HG03342 (cell line): Measurements from ENCODE around the gene SNED1.

Experiments used
- ATAC-seq: cut with Tn5 transposase; IDR thresholded peaks from one replicate; pipeline ENCODE4 v1.9.1; 2021; ENCODE audit warnings: mild to moderate bottlenecking, moderate library complexity; ENCODE audit not compliant: unreplicated experiment

The SNED1 gene

DNA sequence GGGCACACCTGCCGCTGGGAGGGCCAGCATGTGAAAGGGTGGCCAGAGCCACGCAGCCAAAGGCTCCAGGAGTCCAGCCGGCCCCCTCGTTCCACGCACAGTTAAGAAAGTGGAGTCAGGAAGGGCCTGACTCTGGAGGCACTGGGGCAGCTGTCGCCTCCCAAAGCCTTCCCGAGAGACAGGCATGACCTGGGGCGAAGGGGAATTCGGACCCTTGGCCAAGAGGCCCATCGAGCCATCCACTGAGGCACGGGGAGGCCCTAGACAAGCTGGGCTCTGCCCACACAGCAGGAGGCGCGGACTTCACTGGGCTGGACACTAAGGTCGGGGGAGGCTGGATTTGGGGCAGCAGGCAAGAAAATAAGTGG, 38.5 kb upstream of the SNED1 start:
- no peak for ATAC-seq

DNA sequence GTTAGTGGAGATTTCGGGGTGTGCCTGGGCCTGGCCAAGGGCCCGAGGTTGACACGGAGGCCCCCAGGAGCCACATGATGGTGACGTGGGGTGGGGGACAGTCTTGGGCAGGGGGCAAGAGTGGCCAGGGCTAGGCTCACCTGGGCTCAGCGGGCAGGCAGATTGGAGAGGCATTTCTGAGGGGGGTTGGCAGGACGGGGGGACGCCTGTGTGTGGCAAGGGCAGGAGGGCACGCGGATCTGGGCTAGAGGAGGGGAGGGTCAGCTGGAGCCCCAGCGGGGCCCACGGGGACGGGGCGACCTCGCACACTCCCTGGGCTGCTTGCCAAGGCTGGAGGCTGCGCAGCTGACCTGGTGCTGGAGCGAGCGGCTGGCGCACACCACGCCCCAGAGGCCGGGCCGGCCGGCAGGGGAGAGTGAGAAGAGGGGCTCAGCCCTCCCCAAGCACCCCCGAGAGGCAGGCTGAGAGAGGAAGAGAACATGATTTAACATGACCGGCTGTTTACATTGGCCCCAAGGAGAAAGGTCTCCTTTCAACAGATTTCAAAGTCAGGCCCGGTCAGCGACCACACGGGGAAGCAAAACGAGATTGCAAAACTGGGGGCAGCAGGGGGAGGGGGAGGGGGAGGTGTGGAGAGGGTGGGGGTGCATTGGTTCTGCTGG, 38.0 kb upstream of the SNED1 start:
- ATAC-seq: no peak

DNA sequence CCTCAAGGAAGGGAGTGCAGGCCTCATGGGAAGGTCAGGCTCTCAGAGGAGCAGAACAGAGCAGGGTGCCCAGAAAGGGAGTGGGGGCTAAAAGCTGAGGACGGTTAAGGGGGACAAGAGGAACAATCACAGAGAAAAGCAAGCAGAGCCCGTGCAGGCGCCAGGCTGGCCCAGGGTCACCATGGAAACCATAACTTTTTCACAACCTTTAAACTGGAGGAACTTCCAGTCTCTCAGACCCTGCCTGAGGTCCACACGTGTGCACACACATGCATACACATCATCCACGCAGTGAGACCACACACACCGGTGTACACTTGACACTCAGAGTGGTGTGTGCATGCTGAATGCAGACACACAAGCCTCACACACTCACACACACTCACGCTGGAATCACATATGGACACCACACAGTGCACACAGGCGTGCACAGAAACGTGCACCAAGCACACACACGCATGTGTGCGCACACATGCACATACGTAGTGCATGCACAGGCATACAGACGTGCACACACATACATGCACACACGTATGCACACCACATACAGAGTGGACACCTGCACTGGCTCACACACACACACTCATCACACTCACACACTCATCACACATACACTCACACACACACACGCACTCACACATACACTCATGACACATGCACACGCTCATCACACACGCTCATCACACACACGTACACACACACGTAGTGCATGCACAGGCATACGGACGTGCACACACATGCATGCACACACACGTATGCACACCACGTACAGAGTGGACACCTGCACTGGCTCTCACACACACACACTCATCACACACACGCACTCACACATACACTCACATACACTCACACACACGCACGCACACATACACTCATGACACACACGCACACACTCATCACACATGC, 37.2 kb upstream of the SNED1 start:
- no peak for ATAC-seq

GRCh38 chr2:240961910-240962299, 36.5 kb upstream of the SNED1 start:
- no peak for ATAC-seq

GRCh38 chr2:240962300-240963064, 35.9 kb upstream of the SNED1 start:
- ATAC-seq: no peak

GRCh38 chr2:240963065-240963867, 35.2 kb upstream of the SNED1 start:
- no peak for ATAC-seq

DNA sequence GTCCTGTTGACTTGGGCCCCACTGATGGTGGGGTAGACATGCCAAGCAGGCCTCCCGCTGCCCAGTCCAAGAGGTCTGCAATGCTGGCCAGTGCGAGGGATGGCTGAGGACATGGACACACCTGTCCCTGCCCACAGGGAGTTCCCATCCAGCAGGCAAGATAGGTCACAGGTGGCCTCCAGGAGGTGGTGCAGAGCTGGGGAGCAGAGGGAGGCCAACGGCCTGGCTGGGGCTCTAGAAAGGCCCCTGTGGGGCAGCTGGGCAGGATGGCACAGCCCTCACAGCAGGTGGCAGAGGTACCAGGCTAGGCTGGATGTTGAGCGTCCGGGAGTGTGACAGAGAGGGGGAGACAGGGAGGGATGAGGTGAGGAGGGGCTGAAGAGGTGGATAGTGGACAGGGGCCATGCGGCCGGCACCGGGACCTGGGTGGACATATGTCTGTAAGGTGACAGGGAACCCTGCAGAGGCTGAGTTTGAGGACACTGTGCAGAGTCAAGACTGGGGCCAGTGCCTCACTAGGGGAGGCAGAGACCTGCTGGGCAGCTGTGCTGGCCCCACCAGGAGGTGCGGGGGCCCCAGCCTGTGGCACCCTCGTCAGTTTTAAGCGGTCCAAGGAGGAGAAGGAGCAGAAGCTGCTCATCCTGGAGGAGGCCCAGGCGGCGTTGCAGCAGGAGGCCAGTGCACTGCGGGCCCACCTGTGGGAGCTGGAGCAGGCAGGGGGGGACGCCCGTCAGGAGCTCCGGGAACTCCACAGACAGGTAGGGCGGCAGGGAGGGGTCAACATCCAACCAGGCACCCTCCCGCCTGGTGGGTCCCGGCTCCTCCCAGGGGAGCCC, 34.3 kb upstream of the SNED1 start:
- no peak for ATAC-seq

DNA sequence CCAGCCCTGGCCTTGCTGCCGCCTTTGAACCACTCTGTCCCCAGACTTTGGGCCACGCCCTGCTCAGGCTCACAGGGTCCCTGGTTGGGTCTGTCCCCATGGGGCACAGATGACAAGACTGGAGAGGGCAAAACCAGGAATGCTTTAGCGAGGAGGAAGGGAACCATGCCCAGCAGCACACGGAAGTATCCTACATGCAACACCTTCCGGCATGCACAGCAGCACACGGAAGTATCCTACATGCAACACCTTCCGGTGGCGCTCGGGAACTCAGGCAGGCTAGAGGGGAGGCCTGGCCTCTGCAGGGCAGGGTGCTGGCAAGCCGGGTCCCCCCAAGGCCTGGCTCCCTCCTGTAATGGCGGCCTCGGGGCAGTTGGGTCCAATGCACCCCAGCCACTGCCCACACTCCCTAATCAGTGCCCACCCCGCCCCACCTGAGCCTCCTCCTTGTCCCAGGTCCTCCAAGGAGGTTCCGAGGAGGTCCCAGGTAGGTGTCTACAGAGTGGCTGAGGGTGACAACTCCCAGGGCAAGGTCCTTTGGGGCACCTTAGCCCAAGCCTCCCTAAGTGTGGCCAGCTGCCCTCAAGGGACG, 33.6 kb upstream of the SNED1 start:
- ATAC-seq: no peak

DNA sequence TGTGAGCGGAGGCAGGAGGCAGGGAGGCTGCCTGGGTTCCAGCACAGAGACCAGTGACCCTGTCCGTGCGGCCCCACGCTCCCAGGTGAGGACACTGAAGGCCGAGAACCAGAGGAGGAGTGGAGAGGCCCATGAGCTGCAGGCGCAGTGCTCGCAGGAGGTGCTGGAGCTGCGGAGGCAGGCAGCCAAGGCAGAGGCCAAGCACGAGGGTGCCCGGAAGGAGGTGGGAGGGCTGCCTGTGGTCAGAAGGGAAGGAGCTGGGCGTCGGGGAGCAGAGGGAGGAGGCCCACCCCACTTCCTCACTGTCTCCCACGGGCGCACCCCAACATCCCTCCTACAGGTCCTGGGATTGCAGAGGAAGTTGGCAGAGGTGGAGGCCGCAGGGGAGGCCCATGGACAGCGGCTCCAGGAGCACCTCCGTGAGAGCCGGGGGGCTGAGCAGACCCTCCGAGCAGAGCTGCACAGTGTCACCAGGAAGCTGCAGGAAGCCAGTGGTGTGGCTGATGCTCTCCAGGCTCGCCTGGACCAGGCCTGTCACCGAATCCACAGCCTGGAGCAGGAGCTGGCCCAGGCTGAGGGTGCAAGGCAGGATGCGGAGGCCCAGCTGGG, 33.0 kb upstream of the SNED1 start:
- no peak for ATAC-seq

DNA sequence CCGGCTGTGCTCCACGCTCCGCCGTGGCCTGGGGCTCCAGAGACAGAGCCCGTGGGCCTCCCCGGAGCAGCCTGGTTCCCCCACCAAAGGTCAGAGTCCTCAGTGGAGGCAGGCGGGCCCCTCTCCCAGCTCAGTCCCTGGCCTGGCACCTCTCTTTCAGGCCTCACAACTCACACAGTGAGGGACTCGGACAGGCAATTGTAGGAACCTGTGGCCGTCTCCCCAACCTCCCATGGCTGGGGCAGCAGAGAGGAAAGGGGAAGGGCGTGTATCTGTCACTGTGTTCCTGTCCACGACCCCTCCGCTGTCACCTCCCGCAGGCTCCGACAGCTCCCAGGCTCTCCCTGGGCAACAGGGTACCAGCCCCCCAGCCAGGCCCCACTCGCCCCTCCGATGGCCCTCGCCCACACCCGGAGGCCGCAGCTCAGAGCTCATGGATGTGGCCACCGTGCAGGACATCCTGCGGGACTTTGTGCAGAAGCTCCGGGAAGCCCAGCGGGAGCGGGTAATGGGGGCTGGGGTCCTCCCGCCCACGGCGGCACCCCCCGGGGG, 32.4 kb upstream of the SNED1 start:
- no peak for ATAC-seq

- no peak for ATAC-seq
These were observed 31.9 kb upstream of the SNED1 start for GRCh38 chr2:240966457-240966905.

- ATAC-seq: no peak
These were observed 31.3 kb upstream of the SNED1 start for GRCh38 chr2:240966906-240967680.

DNA sequence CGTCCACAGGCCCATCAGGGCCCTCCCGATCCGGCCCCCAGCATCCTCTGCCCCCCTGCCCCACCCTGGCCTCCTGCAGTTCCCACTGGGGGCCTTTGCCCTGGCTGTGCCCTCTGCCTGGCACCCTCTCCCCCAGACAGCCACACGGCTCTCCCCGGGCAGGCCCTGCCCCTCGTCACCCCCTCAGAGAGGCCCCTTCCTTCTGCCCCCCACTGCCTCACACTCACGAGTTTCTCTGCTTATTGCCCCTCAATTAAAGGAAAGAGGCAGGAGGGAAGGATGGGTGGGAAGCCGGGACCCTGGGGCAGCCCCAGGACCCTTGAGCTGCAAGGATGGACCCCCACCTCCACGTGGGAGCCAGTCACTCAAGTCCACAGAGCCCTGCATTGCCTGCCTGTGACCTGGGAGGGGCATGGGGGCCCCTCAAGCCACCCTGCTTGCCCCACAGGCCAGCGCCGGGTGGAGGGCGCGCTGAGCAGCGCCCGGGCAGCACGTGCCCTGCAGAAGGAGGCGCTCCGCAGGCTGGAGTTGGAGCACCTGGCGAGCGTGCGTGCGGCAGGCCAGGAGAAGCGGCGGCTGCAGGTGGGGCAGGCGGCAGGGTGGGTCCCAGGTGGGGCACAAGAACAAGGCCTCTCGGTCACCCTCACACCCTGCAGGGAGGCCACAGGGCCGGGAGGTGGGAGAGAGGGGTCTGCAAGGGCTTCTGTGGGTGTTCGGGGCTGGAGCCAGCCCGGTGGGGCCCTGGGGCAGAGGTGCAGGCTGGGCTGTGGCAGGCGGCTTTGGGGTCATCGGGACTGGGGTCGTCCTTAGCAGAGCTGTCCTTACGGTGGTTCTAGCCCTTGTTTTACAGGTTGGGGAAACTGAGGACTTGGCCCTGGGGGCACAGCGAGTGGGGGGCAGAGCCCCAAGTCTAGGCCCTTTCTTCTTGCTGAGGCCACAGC, 30.5 kb upstream of the SNED1 start:
- no peak for ATAC-seq

- ATAC-seq: no peak
These were observed 29.4 kb upstream of the SNED1 start for GRCh38 chr2:240968731-240969624.

DNA sequence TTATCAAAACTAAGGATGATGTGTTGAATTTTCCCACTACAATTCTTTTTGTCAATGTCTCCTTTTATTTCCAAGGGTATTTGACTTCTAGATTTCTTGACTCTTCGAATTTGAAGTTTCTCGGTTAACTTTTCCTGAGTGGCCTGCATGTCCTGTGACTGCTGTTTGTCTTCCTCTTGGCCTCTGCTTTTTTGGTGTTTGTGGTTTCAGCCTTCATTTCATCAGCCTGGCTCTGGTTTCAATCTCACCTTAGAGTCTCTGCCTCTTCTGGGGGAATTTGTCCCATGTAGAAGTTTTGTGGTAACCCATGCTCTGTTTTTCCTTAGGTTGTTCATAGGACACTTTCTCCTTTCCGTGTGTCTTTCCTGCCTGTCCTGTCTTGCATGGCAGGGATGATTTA, 28.3 kb upstream of the SNED1 start:
- ATAC-seq: no peak

- no peak for ATAC-seq
These were observed 27.6 kb upstream of the SNED1 start for GRCh38 chr2:240970816-240971215.
